HFFc6 (cell line): ENCODE data around the gene ADM. TPM values are rescaled to one million over a fixed set of nuclear protein-coding genes. Genes with fewer than 3 reads are reported as not detected.
A peak's percentile ranks its signal among the peaks of the same experiment; 100 is the strongest.

Experiments used
- DNase-seq: peaks from one replicate; pipeline ENCODE4 v3.0.0-alpha.2; 2018
- H3K27ac Mint-ChIP-seq: 2 replicates; pipeline ENCODE4 v1.8.0; 2020; ENCODE audit warnings: mild to moderate bottlenecking, mixed read lengths
- H3K27me3 Mint-ChIP-seq: 2 replicates; pipeline ENCODE4 v1.8.0; 2021; ENCODE audit warnings: mild to moderate bottlenecking, moderate library complexity, mixed read lengths; ENCODE audit not compliant: insufficient read depth
- H3K36me3 Mint-ChIP-seq: 2 replicates; pipeline ENCODE4 v1.8.0; 2021; ENCODE audit warnings: low read depth, mixed read lengths
- H3K4me1 Mint-ChIP-seq: 2 replicates; pipeline ENCODE4 v1.8.0; 2020; ENCODE audit warnings: low read depth, mixed read lengths
- H3K4me3 Mint-ChIP-seq: 2 replicates; pipeline ENCODE4 v1.8.0; 2020; ENCODE audit warnings: mild to moderate bottlenecking, moderate library complexity, mixed read lengths
- H3K9me3 Mint-ChIP-seq: 2 replicates; pipeline ENCODE4 v1.8.0; 2020; ENCODE audit warnings: mild to moderate bottlenecking, mixed read lengths
- CTCF ChIP-seq: fragments of 200-600 bp; sonication (generic); IDR thresholded peaks from 2 replicates; pipeline ENCODE4 v1.5.0; 2021; ENCODE audit warnings: antibody characterized with exemption, mild to moderate bottlenecking
- total RNA-seq, 6 experiments: library from RNA; stranded (reverse); fragmentation: NEBNext Ultra II Directional; extraction: Animal tissue kit (Norgen Biotek cat#: 25700); gene quantifications; 2 replicates in 1 of 6; 3 replicates in 5 of 6; pipeline ENCODE4 v1.2.3, GENCODE V29; 2021

ADM gene
- total RNA-seq, 6 experiments from 2014 or later: 219 to 346 (median 321) TPM

DNA sequence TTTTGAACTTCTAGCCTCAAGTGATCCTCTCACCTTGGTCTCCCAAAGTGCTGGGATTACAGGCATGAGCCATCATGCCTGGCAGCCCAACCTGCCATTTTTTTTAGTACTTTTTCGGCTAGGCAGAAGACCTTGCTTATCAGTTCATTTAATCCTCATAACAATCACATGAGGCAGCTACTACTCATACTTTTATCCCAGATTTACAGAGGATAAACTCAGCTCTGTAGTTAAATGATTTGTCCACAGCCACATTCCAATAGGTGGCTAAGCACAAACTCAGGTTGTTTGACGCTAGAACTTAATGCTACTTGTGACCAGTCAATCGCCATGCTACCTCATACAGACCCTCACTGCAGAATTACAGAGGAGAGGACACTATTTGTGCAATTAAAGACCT lies 38.9 kb upstream of the ADM start:
- peaks cover 91% of the 10 kb centered on the region for H3K4me1 Mint-ChIP-seq
- no peaks in the 10 kb centered on the region; the same call in 1 of the 2 replicates for H3K27me3 Mint-ChIP-seq
- no peak for TF ChIP-seq CTCF
- no peaks in the 10 kb centered on the region for H3K9me3 Mint-ChIP-seq
- H3K4me3 Mint-ChIP-seq: peak overlapping the region; percentile 19
- DNase-seq: peak; percentile 61
- peaks cover 6% of the 10 kb centered on the region for H3K36me3 Mint-ChIP-seq
- H3K27ac Mint-ChIP-seq: peak overlapping the region; percentile 73

DNA sequence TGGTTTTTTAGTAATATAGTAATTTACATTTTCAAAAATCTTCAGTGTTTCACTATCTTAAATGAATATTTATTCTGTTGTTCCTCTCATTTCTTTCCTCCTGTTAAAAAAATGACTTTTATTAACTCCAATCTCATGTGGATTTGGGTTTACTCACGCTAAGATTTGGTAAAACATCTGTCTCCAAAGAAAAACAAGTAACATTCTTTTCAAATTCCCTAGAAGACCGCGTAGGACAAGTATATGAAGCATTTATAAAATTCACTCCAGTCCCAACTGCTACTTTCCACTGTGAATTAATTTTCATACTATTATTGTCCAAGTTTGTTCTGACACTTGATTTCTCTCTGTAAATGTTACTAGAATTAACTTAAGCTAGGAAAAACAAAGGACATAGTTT lies 37.1 kb upstream of the ADM start:
- H3K27me3 Mint-ChIP-seq: no peaks in the 10 kb centered on the region; the same call in 1 of the 2 replicates
- H3K36me3 Mint-ChIP-seq: peaks cover 6% of the 10 kb centered on the region
- H3K27ac Mint-ChIP-seq: peak overlapping the region; percentile 78
- peak overlapping the region; percentile 60 for H3K4me3 Mint-ChIP-seq
- no peaks in the 10 kb centered on the region for H3K9me3 Mint-ChIP-seq
- peaks cover 72% of the 10 kb centered on the region for H3K4me1 Mint-ChIP-seq
- no peak for TF ChIP-seq CTCF
- no peak for DNase-seq

GRCh38 chr11:10268746-10269488 lies 36.0 kb upstream of the ADM start:
- Mint-ChIP-seq H3K9me3 (no peaks in the 10 kb centered on the region), H3K4me3 (peak overlapping the region; percentile 69), H3K4me1 (peaks cover 71% of the 10 kb centered on the region), H3K27me3 (no peaks in the 10 kb centered on the region; the same call in 1 of the 2 replicates), H3K27ac (peak overlapping the region; percentile 78), H3K36me3 (peaks cover 6% of the 10 kb centered on the region)
- DNase-seq: peak; percentile 45
- no peak for TF ChIP-seq CTCF

DNA sequence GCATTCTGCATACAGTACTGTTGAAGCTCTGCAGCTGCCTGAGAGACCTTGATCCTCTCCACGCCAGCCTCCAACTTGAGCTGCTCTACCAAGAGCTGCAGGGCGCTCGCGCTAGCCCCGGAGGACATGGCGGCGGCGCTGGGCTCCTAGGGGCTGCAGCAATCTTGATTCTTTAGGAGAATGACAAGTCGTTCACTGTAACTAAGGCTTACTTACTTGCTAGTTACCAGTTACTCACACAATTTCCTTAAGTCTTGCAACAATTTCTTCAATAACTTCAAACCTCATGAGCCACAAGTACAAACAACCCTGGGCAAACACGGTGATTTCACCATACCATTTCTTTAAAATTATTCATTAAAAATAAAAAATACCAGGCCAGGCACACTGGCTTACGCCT lies 32.7 kb upstream of the ADM start:
- Mint-ChIP-seq H3K27me3 (no peaks in the 10 kb centered on the region; the same call in 1 of the 2 replicates), H3K4me1 (peaks cover 70% of the 10 kb centered on the region), H3K4me3 (no peak overlapping the region), H3K36me3 (no peaks in the 10 kb centered on the region), H3K27ac (no peak overlapping the region), H3K9me3 (no peaks in the 10 kb centered on the region)
- no peak for TF ChIP-seq CTCF
- DNase-seq: no peak

DNA sequence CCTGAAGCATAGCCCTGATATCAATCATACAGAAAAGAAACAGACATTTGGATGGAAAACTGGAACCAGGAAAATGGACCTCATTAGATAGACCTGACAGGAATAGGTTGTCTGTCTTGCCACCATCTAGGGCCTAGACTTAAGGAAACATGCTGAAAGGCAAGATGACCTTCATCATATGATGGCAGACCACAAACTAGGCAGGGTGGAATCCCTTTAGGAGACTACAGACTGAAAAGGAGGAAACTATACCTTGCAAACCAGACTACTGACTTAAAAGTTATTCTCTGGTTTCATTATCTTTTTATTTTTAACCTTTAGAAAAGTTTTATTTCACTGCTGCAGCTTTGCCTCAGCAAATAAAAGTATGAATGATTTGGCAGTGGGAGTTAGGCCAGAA lies 31.1 kb upstream of the ADM start:
- H3K27ac Mint-ChIP-seq: peak overlapping the region; percentile 38; the same call in 1 of the 2 replicates

More for the DNA sequence above, 31.1 kb upstream of the ADM start:
- Mint-ChIP-seq H3K4me1 (peaks cover 54% of the 10 kb centered on the region), H3K36me3 (no peaks in the 10 kb centered on the region), H3K27me3 (no peaks in the 10 kb centered on the region; the same call in 1 of the 2 replicates), H3K9me3 (no peaks in the 10 kb centered on the region), H3K4me3 (no peak overlapping the region)
- no peak for TF ChIP-seq CTCF
- DNase-seq: no peak
